HG02678 (cell line): ENCODE measurements around the gene GIT2.
A peak's percentile ranks its signal among the peaks of the same experiment; 100 is the strongest.
"Not testable (repeated sequence)": the region's sequence is repeated elsewhere in the genome, so short reads cannot be mapped to it uniquely, and the experiment has no call there.

Experiments used
- ATAC-seq: cut with Tn5 transposase; IDR thresholded peaks from one replicate; pipeline ENCODE4 v1.9.1; 2021; ENCODE audit warnings: mild to moderate bottlenecking, moderate library complexity; ENCODE audit not compliant: unreplicated experiment

GIT2 gene, protein sequence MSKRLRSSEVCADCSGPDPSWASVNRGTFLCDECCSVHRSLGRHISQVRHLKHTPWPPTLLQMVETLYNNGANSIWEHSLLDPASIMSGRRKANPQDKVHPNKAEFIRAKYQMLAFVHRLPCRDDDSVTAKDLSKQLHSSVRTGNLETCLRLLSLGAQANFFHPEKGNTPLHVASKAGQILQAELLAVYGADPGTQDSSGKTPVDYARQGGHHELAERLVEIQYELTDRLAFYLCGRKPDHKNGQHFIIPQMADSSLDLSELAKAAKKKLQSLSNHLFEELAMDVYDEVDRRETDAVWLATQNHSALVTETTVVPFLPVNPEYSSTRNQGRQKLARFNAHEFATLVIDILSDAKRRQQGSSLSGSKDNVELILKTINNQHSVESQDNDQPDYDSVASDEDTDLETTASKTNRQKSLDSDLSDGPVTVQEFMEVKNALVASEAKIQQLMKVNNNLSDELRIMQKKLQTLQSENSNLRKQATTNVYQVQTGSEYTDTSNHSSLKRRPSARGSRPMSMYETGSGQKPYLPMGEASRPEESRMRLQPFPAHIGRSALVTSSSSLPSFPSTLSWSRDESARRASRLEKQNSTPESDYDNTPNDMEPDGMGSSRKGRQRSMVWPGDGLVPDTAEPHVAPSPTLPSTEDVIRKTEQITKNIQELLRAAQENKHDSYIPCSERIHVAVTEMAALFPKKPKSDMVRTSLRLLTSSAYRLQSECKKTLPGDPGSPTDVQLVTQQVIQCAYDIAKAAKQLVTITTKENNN

DNA sequence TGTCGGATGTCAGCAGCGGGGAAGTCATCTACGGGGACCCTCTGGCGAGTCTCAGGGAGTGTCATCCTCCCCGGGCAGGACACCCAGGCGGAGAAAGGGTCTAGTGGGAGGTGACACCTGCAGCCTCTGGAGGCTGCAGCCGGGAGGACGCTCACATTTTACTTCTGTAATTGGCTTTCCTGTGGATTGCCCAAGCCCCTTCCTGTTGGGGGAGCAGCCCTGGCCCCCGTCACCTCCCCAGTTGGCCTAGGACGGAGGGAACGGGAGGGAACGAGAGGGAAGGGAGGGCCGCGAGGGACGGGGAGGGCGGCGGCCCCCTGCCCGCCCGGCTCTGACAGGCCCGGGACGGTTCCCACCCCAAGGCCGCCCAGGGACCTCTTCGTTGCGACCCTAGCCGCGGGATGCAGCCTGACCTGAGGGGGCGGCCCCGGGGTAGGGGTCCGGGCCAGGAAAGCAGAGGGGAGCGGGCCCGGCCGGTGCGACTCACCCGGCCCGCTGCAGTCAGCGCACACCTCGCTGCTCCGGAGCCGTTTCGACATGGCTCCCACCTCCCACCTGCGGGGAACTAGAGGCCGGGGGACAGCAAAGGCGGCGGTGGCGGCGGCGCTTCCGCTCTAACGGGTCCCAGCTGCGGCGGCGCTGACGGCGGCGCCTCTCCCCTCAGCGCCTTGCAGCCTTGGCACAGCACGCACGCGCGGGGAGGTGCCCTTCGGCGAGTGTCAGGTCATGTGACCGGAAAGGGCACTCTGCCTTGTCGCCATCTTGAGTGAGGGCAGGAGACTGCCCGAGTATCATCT is at the start of gene GIT2:
Gene GIT2 (minus strand): TSS at position 683 of the 797 bp plus-strand sequence. CDS start 144 bp downstream, at position 539.
- peak; percentile 70 for ATAC-seq

DNA sequence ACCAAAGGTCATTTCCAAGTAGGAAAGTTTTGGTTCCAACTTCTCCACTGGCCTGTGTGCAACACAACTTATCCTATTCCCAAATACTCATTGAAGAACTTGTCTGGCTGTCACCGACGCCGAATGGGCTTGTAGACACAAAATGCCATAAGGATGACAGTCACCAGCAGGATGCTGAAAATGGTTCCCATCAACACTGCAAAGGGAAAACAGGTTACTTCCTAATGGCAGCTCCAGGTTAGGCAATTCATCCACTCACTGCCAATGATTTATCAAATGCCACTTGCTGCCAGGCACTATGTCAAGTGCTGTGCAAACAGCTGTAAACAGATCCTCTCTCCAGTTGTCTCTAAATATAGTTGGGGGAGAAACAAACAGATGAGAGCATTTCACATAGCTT is 46.1 kb upstream of the GIT2 start:
- no peak for ATAC-seq

GRCh38 chr12:110039085-110039807 is 43.1 kb upstream of the GIT2 start:
- ATAC-seq, result no peak

DNA sequence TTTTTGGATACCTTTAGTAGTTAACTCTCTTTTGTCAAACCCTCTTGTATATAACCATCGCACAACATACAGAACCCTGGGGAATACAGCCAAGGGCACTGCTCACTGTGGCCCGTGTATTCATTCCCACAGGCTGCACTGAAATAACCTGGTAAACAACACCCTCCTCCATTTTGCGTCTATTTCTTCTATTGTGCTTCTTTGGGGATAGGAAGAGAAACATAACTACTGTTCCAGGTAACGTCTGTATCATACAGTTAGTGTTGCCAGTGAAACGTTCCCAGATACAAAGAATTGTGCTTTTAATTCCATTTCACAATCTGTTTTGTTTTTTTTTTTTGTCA is 42.5 kb upstream of the GIT2 start:
- no peak for ATAC-seq

GRCh38 chr12:110037315-110037714 is 41.1 kb upstream of the GIT2 start:
- no peak for ATAC-seq

DNA sequence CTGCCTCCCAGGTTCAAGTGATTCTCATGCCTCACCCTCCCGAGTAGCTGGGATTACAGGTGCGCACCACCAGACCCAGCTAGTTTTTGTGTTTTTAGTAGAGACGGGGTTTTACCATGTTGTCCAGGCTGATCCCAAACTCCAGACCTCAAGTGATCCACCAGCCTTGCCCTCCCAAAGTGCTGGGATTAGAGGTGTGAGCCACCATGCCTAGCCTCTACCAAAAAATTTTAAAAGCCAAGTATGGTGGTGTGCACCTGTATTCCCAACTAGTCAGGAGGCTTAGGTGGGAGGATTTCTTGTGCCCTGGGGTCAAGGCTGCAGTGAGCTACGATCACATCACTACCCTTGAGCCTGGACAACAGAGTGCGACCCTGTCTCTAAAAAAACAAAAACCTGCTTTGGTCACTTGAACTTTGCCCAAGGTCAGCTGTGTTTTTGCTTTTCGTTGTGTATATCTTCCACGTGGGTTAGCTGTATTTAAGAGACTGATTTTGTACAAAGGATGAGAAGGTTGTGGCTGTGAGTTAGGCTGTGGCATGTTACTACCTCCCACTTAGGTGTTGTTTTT is 39.5 kb upstream of the GIT2 start:
- ATAC-seq, result no peak

DNA sequence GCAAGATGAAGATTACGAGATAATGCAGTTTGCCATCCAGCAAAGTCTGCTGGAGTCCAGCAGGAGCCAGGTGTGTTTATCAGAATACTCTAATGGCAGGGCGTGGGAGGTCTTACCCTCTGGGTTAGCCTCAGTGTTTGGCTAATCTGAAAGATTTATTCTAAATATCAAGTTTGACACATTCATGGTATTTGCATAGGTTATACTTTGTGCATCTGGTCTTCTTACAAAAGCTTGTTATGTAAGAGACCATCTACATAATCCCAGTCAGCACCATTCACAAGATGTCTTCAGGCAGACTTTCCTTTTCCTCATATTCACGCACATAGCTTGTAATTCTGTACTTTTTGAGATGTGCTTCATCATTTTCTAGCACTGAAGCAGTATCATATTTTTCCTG is 37.7 kb upstream of the GIT2 start:
- ATAC-seq, result no peak

DNA sequence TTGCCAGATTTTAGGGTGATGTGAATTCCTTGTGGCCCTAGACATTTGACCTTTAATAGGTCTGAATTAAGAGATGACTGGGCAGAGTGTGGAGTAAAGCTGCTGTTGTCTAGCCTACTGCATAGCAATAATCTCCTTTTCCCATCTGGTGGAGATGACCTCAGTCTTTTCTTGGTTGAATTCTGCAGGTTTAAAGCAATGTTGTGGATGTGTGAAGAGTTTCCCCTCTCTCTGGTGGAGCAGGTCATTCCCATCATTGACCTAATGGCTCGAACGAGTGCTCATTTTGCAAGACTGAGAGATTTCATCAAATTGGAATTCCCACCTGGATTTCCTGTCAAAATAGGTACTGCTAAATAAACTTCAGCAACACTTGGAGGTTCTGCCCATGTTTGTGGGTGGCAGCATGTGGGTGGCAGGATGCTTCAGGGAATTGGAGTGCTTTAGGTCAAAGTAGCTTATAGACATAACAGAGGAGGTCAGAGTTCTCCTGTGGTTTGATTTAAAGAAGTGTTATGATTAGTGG is 33.2 kb upstream of the GIT2 start:
- ATAC-seq, result no peak

DNA sequence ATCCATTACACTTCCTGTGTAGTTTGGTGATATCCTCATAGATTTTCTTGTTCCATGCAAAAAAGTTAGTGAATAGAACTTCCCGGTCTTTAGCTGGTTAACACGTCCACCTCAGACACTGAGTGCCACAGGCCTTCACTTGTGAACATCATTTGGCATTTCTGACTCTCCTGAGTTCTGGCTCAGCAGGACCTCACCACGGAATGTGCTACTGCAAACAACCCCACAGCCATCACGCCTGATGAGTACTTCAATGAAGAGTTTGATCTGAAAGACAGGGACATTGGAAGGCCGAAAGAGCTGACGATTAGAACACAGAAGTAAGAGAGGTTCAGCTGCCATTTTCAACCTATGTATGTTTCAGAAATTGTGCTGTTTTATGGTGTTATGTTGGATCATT is 32.2 kb upstream of the GIT2 start:
- ATAC-seq, result no peak

GRCh38 chr12:110024051-110024450 is 27.9 kb upstream of the GIT2 start:
- no peak for ATAC-seq

DNA sequence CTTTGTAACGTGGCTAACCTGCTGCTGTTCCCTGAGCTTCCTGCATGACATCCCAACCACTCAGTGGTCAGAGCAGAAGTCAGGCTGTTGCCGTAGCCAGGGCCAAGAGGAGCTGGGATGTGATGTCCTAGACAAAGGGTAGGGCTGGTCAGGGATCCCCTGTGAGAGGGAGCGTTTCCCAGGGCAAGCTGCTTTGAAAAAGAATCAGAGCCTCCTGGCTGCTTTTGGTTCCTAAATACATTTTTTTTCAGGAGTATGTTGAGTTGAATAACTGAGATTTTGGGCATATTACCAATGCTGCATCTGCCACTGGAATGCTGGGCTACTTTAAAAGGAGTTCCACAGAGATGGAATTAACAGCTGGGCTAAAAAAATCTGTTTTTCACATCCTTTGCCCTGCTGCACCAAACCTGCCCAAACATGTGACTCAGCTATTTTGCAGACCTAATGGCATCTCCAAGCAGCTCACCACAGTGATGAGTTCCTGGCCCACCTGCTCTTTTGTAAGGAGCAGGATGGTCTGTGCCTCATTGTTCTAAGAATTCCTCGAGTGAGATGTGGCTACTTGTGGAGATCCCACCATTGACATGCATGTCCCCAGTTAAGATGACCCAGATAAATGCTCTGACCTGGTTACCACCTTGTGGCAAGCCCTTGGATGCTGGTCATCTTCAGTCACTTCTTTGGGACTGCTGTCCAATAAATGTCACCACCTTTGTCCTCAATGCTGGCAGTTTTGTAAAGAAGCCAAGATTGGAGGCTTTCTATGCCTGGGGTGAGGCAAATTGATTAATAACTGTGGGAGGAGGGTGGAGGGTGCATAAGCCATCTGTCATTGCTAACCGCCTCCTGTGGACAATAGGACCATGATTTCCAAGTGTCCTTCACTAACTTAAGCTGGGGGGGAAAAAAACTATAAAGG is 27.2 kb upstream of the GIT2 start:
- ATAC-seq, result no peak

- ATAC-seq, result no peak
Measured at GRCh38 chr12:110020956-110021355, 24.8 kb upstream of the GIT2 start.

- no peak for ATAC-seq
Measured at GRCh38 chr12:110015132-110015531, 19.0 kb upstream of the GIT2 start.

DNA sequence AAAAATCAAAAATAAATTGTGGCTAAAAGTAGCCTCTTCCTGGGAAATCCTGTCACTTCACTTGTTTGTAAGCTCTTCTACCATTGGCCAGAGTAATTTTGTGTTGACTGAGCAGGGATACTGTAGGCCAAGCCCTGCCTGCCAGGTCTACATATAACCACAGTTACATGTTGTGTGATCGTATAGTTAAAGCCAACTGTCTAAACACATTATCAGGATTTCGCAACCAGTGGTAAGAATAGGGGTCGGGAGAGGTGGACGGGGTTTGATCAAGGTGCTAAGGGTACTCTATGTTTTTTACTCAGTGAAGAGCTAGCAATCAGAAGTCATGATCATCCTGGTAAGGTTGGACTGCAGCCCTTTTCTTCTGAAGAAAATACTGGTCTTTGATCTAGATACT is 16.5 kb upstream of the GIT2 start:
- no peak for ATAC-seq

DNA sequence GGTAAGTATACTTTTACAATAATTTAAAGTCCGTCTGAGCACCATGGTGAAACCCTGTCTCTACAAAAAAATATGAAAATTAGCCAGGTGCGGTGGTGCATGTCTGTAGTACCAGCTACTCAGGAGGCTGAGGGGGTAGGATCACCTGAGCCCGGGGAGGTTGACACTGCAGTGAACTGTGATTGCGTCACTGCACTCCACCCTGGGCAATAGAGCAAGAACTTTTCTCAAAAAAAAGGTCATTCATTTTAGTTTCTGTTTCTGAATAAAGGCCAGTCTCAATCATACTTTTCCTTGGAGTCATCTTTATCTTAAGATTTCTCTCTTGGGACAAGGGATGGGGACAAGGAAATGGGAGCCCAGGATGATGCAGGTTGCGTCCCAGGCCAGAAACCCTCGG is 16.0 kb upstream of the GIT2 start:
- peak; percentile 51 for ATAC-seq

- peak; percentile 56 for ATAC-seq
Measured at GRCh38 chr12:110010853-110011723, 14.9 kb upstream of the GIT2 start.

DNA sequence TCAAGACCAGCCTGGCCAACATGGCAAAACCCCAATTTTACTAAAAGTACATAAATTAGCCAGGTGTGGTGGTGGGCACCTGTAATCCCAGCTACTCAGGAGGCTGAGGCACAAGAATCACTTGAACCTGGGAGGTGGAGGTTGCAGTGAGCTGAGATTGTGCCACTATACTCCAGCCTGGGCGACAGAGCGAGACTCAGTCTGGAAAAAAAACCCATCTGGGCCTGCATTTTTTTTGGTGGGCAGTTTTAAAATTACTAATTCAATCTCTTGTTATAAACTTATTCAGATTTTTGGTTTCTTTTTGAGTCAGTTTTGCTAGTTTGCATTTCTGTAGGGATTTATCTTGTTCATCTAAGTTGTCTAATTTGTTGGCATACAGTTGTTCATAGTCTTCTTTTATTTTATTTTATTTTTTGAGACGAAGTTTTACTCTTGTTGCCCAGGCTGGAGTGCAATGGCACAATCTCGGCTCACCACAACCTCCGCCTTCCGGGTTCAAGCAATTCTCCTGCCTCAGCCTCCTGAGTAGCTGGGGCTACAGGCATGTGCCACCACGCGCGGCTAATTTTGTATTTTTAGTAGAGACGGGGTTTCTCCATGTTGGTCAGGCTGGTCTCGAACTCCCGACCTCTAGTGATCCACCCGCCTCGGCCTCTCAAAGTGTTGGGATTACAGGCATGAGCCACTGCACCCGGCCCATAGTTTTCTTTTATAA is 12.7 kb upstream of the GIT2 start:
- not testable (repeated sequence) for ATAC-seq

DNA sequence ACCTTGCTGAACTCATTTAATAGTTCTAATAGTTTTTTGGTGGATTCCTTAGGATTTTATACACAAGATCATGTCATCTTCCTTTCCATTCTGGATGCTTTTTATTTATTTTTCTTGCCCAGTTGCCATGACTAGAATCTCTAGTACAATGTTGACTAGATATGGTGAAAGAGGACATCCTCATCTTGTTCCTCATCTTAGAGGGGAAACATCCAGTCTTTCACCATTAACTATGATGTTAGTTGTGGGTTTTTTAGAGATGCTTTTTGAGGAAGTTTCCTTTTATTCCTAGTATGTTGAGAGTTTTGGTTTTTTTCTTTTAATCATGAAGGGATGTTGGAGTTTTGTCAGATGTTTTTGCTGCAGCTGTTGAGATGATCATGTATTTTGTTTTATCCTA is 11.7 kb upstream of the GIT2 start:
- no peak for ATAC-seq
